Measurements from ENCODE around the gene CASP14. TPM values are rescaled to one million over a fixed set of nuclear protein-coding genes. Genes with fewer than 3 reads are reported as not detected.
"Not testable (repeated sequence)": the region's sequence is repeated elsewhere in the genome, so short reads cannot be mapped to it uniquely, and the experiment has no call there.

CASP14 gene
- total and polyA plus RNA-seq, 4 donors: not detected

DNA sequence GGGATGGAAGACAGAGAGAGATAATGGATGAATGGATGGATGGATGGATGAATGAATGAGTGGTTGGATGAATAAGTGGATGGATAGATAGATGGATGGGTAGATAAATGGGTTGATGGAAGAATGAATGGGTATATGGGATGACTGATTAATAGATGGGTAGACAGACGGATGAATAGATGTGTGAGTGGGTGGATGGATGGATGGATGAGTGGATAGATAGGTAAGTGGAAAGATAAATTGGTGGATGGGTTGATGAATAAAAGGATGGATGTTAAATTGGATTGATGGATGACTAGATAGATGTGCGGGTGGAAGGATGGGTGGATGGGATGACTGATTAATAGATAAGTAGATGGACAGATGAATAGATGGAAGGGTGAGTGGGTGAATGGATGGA is 1.4 kb downstream of the CASP14 start:
- no peak overlapping the region for H3K4me3 ChIP-seq (ENCODE audit: low read depth, low read length)
- H3K9me3 ChIP-seq (ENCODE audit: control insufficient read depth, insufficient read depth, low read length): no peaks in the 10 kb centered on the region
- H3K36me3 ChIP-seq (ENCODE audit: control insufficient read depth, insufficient read depth, low read length): no peaks in the 10 kb centered on the region
- DNase-seq (ENCODE audit: low read depth in 4 of 6, low spot score in 6 of 6): no peak
- no peaks in the 10 kb centered on the region for H3K27me3 ChIP-seq (ENCODE audit: control insufficient read depth, insufficient read depth, low read length)
- no peak overlapping the region for H3K27ac ChIP-seq (ENCODE audit: low read depth, low read length)
- 87% methylated on average over 2 of the region's 2 CpGs for WGBS (ENCODE audit: insufficient coverage)
- no peaks in the 10 kb centered on the region for H3K4me1 ChIP-seq (ENCODE audit: control insufficient read depth, insufficient read depth, low read length)

DNA sequence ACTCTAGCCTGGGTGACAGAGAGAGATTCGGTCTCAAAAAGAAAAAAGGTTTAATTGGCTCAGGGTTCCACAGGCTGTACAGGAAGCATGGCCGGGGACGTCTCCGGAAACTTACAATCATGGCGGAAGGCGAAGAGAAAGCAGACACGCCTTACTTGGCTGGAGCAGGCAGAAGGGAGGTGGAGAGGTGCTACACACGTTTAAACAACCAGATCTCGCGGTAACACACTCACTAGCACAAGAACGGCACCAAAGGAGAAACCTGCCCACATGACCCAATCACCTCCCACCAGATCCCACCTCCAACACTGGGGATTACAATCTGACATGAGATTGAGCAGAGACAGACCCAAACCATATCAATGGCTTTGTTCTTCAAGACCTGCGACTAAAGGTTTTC is 12.8 kb downstream of the CASP14 start:
- DNase-seq (ENCODE audit: low read depth in 4 of 6, low spot score in 6 of 6): no peak
- Histone ChIP-seq H3K9me3 (ENCODE audit: control insufficient read depth, insufficient read depth, low read length) (no peaks in the 10 kb centered on the region), H3K36me3 (ENCODE audit: control insufficient read depth, insufficient read depth, low read length) (no peaks in the 10 kb centered on the region), H3K27me3 (ENCODE audit: control insufficient read depth, insufficient read depth, low read length) (no peaks in the 10 kb centered on the region), H3K4me3 (ENCODE audit: low read depth, low read length) (no peak overlapping the region), H3K4me1 (ENCODE audit: control insufficient read depth, insufficient read depth, low read length) (no peaks in the 10 kb centered on the region), H3K27ac (ENCODE audit: low read depth, low read length) (no peak overlapping the region)
- WGBS (ENCODE audit: insufficient coverage): 89% methylated on average over 9 of the region's 12 CpGs

DNA sequence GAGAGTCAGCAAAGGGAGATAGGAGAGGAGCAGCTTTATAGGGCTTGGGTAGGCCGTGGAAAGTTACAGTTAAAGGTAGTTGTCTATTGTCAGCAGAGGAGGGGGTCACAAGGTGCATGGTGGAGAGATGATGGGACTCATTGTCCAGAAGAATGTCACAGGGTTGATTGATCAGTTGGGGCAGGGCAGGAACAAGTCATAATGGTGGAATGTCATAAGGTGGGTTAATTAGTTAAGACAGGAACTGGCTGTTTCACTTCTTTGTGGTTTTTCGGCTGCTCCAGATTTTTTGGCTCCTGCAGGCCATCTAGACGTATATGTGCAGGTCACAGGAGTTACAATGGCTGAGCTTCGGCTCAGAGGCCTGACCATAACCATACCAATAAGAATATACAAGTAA is 21.1 kb downstream of the CASP14 start:
- DNase-seq (ENCODE audit: low read depth in 4 of 6, low spot score in 6 of 6); H3K4me1 ChIP-seq (ENCODE audit: control insufficient read depth, insufficient read depth, low read length); H3K36me3 ChIP-seq (ENCODE audit: control insufficient read depth, insufficient read depth, low read length); H3K9me3 ChIP-seq (ENCODE audit: control insufficient read depth, insufficient read depth, low read length); H3K27me3 ChIP-seq (ENCODE audit: control insufficient read depth, insufficient read depth, low read length); H3K4me3 ChIP-seq (ENCODE audit: low read depth, low read length); H3K27ac ChIP-seq (ENCODE audit: low read depth, low read length): not testable (repeated sequence)
- 86% methylated on average over 3 of the region's 4 CpGs for WGBS (ENCODE audit: insufficient coverage)

DNA sequence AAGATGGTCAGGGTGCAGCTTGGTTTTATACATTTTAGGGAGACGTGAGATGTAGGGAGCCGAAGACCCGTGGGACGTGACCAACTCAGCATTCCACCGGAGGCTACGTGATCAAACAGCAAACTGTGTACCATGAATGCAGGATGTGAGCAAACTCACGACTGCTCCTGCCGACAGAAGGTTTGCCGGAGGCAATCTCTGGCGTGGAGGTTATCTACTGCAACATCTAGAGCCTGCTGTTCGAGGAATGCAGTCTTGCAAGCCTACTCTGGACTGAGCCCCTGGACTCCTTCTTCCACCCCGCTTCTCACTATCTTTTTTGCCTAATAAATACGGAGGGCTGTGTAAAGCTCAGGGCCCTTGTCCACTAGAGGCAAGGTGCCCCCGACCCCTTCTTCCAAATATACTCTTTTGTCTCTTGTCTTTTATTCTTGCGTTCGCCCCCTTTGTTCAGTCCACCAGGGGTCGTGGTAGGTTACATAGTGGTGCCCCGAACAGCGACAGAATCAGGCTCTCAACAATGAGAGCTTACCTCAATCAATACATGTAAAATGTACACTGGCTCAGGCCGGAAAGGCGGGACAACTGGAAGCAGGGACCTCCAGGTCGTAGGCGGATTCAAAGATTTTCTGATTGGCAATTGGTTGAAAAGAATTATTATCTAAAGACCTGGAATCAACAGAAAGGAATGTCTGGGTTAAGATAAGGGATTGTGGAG is 23.8 kb downstream of the CASP14 start:
- no peaks in the 10 kb centered on the region for H3K4me1 ChIP-seq (ENCODE audit: control insufficient read depth, insufficient read depth, low read length)
- WGBS (ENCODE audit: insufficient coverage): 71% methylated on average over 16 of the region's 23 CpGs

DNA sequence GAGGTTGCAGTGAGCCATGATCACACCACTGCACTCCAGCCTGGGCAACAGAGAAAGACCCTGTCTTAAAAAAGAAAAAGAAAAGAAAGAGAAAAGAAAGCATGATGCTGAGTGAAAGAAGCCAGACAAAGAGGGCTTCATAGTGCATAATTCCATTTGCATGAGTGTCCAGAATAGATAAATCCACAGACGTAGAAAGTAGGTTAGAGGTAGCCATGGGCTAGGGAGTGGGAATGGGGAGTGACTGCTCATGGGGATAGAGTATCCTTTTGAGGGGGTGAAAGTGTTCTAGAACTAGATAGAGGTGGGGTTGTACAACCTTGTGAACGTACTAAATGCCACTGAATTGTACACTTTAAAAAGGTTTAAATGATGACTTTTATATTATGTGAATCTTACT is 25.1 kb downstream of the CASP14 start:
- 83% methylated on average over 1 of the region's 2 CpGs for WGBS (ENCODE audit: insufficient coverage)
- DNase-seq (ENCODE audit: low read depth in 4 of 6, low spot score in 6 of 6): no peak
- H3K9me3 ChIP-seq (ENCODE audit: control insufficient read depth, insufficient read depth, low read length): no peaks in the 10 kb centered on the region
- H3K27ac ChIP-seq (ENCODE audit: low read depth, low read length): no peak overlapping the region
- no peaks in the 10 kb centered on the region for H3K27me3 ChIP-seq (ENCODE audit: control insufficient read depth, insufficient read depth, low read length)
- no peak overlapping the region for H3K4me3 ChIP-seq (ENCODE audit: low read depth, low read length)
- no peaks in the 10 kb centered on the region for H3K36me3 ChIP-seq (ENCODE audit: control insufficient read depth, insufficient read depth, low read length)
- H3K4me1 ChIP-seq (ENCODE audit: control insufficient read depth, insufficient read depth, low read length): no peaks in the 10 kb centered on the region

More for the DNA sequence above, 23.8 kb downstream of the CASP14 start:
- DNase-seq (ENCODE audit: low read depth in 4 of 6, low spot score in 6 of 6): no peak
- H3K36me3 ChIP-seq (ENCODE audit: control insufficient read depth, insufficient read depth, low read length): no peaks in the 10 kb centered on the region
- no peak overlapping the region for H3K4me3 ChIP-seq (ENCODE audit: low read depth, low read length)
- no peak overlapping the region for H3K27ac ChIP-seq (ENCODE audit: low read depth, low read length)
- no peaks in the 10 kb centered on the region for H3K27me3 ChIP-seq (ENCODE audit: control insufficient read depth, insufficient read depth, low read length)
- H3K9me3 ChIP-seq (ENCODE audit: control insufficient read depth, insufficient read depth, low read length): no peaks in the 10 kb centered on the region

DNA sequence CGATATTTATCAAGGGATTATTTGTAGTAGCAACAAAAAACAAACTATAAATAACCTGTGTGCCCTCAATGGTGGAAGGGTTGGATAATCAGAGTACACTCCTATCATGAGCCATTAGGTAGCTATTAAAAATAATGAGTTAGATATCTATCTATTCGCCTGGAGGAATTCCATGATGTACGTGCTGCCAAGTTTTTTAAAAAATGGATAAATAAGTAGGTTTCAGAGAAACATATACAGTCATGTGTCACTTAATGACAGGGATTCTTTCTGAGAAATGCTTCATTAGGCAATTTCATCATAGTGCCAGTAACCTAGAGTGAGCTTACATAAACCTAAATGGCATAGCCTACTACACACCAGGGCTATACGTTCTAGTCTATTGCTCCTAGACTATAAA is 26.5 kb downstream of the CASP14 start:
- Histone ChIP-seq H3K4me3 (ENCODE audit: low read depth, low read length) (no peak overlapping the region), H3K27me3 (ENCODE audit: control insufficient read depth, insufficient read depth, low read length) (no peaks in the 10 kb centered on the region), H3K4me1 (ENCODE audit: control insufficient read depth, insufficient read depth, low read length) (no peaks in the 10 kb centered on the region), H3K9me3 (ENCODE audit: control insufficient read depth, insufficient read depth, low read length) (no peaks in the 10 kb centered on the region), H3K36me3 (ENCODE audit: control insufficient read depth, insufficient read depth, low read length) (no peaks in the 10 kb centered on the region), H3K27ac (ENCODE audit: low read depth, low read length) (no peak overlapping the region)
- peak in 1 of 6 donors; percentile 3 for DNase-seq (ENCODE audit: low read depth in 4 of 6, low spot score in 6 of 6)
- 100% methylated on average over 1 of the region's 4 CpGs for WGBS (ENCODE audit: insufficient coverage)

DNA sequence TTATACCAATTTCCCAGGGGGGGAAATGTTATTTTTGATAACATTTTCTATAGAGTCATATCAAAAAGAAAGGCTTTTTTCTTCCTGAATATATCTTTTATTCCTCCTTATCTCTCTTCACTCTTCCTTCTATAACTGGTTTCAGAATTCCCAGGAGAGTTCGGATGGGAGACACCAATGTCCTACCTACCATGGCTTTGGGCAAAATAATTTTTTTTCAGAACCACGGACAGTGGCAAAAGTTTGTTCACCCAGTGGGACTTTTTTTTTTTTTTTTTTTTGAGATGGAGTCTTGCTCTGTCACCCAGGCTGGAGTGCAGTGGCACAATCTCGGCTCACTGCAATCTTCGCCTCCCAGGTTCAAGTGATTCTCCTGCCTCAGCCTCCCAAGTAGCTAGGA is 30.7 kb downstream of the CASP14 start:
- H3K27ac ChIP-seq (ENCODE audit: low read depth, low read length); H3K4me3 ChIP-seq (ENCODE audit: low read depth, low read length); H3K9me3 ChIP-seq (ENCODE audit: control insufficient read depth, insufficient read depth, low read length); H3K36me3 ChIP-seq (ENCODE audit: control insufficient read depth, insufficient read depth, low read length); H3K4me1 ChIP-seq (ENCODE audit: control insufficient read depth, insufficient read depth, low read length); H3K27me3 ChIP-seq (ENCODE audit: control insufficient read depth, insufficient read depth, low read length); DNase-seq (ENCODE audit: low read depth in 4 of 6, low spot score in 6 of 6): not testable (repeated sequence)
- WGBS (ENCODE audit: insufficient coverage): no CpG with 5 or more reads among the region's 4 CpGs

DNA sequence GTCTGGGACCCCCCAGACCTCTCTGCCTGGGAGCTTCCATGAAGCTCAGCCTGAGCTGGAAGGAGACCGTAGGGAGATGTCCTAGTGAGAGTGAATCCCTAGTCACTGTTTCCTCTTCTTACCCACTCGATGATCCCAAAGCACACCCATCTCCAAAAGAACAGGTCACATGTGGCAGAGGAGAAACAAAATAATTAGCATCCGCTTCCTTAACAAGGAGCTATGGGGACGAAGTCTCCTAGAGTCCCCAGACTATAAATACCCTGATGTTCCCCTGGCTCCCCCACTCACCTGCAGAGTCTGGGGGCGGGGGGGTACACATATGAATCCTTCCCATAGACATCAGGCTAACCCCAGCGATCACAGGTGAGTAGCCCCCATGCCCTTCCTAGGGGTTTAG is 32.6 kb downstream of the CASP14 start, which contains the start of gene OR1I1:
OR1I1 (plus strand) TSS at position 301 of the 400 bp plus-strand sequence. CDS start 4,855 bp downstream, outside the sequence.
- Histone ChIP-seq H3K36me3 (ENCODE audit: control insufficient read depth, insufficient read depth, low read length) (no peaks in the 10 kb centered on the region), H3K9me3 (ENCODE audit: control insufficient read depth, insufficient read depth, low read length) (no peaks in the 10 kb centered on the region), H3K27ac (ENCODE audit: low read depth, low read length) (no peak within 1 kb of the TSS), H3K4me1 (ENCODE audit: control insufficient read depth, insufficient read depth, low read length) (no peaks in the 10 kb centered on the region), H3K4me3 (ENCODE audit: low read depth, low read length) (no peak within 1 kb of the TSS), H3K27me3 (ENCODE audit: control insufficient read depth, insufficient read depth, low read length) (no peaks in the 10 kb centered on the region)
- DNase-seq (ENCODE audit: low read depth in 4 of 6, low spot score in 6 of 6): no peak
- 45% methylated on average over 4 of the region's 6 CpGs for WGBS (ENCODE audit: insufficient coverage)

DNA sequence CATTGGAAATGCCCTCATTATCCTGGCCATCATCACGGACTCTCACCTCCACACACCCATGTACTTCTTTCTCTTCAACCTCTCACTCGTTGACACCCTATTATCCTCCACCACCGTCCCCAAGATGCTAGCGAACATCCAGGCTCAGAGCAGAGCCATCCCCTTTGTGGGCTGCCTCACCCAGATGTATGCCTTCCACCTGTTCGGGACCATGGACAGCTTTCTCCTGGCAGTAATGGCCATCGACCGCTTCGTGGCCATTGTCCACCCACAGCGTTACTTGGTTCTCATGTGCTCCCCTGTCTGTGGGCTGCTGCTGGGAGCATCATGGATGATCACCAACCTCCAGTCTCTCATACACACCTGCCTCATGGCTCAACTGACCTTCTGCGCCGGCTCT is 37.9 kb downstream of the CASP14 start:
- no peaks in the 10 kb centered on the region for H3K36me3 ChIP-seq (ENCODE audit: control insufficient read depth, insufficient read depth, low read length)
- H3K4me1 ChIP-seq (ENCODE audit: control insufficient read depth, insufficient read depth, low read length): peaks cover 2% of the 10 kb centered on the region
- H3K27me3 ChIP-seq (ENCODE audit: control insufficient read depth, insufficient read depth, low read length): peaks cover 7% of the 10 kb centered on the region
- H3K9me3 ChIP-seq (ENCODE audit: control insufficient read depth, insufficient read depth, low read length): no peaks in the 10 kb centered on the region
- no peak overlapping the region for H3K4me3 ChIP-seq (ENCODE audit: low read depth, low read length)
- WGBS (ENCODE audit: insufficient coverage): 83% methylated on average over 11 of the region's 11 CpGs
- H3K27ac ChIP-seq (ENCODE audit: low read depth, low read length): no peak overlapping the region
- DNase-seq (ENCODE audit: low read depth in 4 of 6, low spot score in 6 of 6): no peak
